Uterus (tissue), 4 donors: ENCODE data around the gene OR8D2. TPM values are rescaled to one million over a fixed set of nuclear protein-coding genes. Genes with fewer than 3 reads are reported as not detected.

Experiments used
- DNase-seq, 2 donors: peaks; one replicate each; pipeline ENCODE4 v3.0.0-alpha.2; 2019 to 2020
- H3K27ac ChIP-seq, 2 donors: fragments of 200-600 bp; sonication (generic); 1 replicate in 1 of 2; 2 replicates in 1 of 2; pipeline ENCODE4 v1.5.1; 2016 to 2018
- H3K27me3 ChIP-seq, 2 donors: fragments of 200-600 bp; sonication (generic); one replicate each; pipeline ENCODE4 v1.5.1; 2018 to 2019; ENCODE audit warnings: control low read depth in 1 of 2
- H3K36me3 ChIP-seq, 2 donors: fragments of 200-600 bp; sonication (generic); one replicate each; pipeline ENCODE4 v1.5.1; 2019; ENCODE audit warnings: control low read depth in 1 of 2
- H3K4me1 ChIP-seq, 2 donors: fragments of 200-600 bp; sonication (generic); one replicate each; pipeline ENCODE4 v1.5.1; 2018 to 2019; ENCODE audit warnings: control low read depth in 1 of 2
- H3K4me3 ChIP-seq, 2 donors: fragments of 200-600 bp; sonication (generic); 1 replicate in 1 of 2; 2 replicates in 1 of 2; pipeline ENCODE4 v1.5.1; 2018 to 2019; ENCODE audit warnings: mild to moderate bottlenecking in 1 of 2
- H3K9me3 ChIP-seq, 2 donors: fragments of 200-600 bp; sonication (generic); one replicate each; pipeline ENCODE4 v1.5.1; 2019; ENCODE audit warnings: control low read depth in 1 of 2
- POLR2A ChIP-seq, 2 donors: fragments of 450-650 bp; IDR thresholded peaks; one replicate each; pipeline ENCODE4 v1.6.1; 2016; ENCODE audit warnings: antibody characterized with exemption in 2 of 2, mild to moderate bottlenecking in 1 of 2, moderate library complexity in 1 of 2
- intact Hi-C: fragments of 100-400 bp; cut with DNase I; formaldehyde crosslinking; loops from one replicate; pipeline ENCODE4 v1.15.1; 2023; ENCODE audit warnings: low total_unique reads
- total RNA-seq, 4 donors: library from RNA; depleted of rRNA in 3 of 4; stranded (reverse); fragments of >200 nt in 3 of 4; gene quantifications; one replicate each; pipeline versions ENCODE4 v1.1.0 to v1.2.4, GENCODE V29; 2014 to 2023
- TF ChIP-seq, protein P1 (sequence below), 4 experiments: fragments of 200-600 bp in 2 of 4; fragments of 450-650 bp in 2 of 4; sonication (generic) in 2 of 4; IDR thresholded peaks; one replicate each; pipeline ENCODE4 v1.5.1; 2016 to 2019; ENCODE audit warnings: antibody characterized with exemption in 4 of 4, mild to moderate bottlenecking in 2 of 4, moderate library complexity in 1 of 4
- donor health status: DM: yes; HTN: yes; CAD: no.

Gene OR8D2
- total RNA-seq, 4 donors from 2014 or later = not detected

GRCh38 chr11:124339396-124340141 is 19.6 kb upstream of the OR8D2 start:
- TF ChIP-seq POLR2A (IDR thresholded peaks at IDR 0.05) = no peak
- TF ChIP-seq, protein P1, sequence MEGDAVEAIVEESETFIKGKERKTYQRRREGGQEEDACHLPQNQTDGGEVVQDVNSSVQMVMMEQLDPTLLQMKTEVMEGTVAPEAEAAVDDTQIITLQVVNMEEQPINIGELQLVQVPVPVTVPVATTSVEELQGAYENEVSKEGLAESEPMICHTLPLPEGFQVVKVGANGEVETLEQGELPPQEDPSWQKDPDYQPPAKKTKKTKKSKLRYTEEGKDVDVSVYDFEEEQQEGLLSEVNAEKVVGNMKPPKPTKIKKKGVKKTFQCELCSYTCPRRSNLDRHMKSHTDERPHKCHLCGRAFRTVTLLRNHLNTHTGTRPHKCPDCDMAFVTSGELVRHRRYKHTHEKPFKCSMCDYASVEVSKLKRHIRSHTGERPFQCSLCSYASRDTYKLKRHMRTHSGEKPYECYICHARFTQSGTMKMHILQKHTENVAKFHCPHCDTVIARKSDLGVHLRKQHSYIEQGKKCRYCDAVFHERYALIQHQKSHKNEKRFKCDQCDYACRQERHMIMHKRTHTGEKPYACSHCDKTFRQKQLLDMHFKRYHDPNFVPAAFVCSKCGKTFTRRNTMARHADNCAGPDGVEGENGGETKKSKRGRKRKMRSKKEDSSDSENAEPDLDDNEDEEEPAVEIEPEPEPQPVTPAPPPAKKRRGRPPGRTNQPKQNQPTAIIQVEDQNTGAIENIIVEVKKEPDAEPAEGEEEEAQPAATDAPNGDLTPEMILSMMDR (IDR thresholded peaks at IDR 0.05) = no peak

DNA sequence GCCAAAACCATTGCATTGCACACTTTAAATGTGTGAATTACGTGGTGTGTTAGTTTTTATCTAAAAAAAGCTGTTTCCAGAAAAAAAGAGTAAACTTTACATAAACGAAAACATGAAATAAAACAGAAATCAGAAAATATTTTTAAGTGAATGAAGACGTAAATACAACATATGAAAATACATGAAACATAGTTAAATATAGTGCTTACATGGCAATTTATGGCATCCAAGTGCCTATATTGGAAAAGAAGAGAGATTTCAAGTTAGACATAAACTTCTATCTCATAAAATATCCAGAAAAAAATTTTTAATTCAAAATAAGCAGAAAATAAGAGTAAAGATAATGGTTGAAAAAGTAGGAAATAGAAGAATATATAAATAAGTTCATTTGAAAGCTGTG is 11.9 kb upstream of the OR8D2 start:
- no peak for TF ChIP-seq POLR2A (IDR thresholded peaks at IDR 0.05)
- TF ChIP-seq, protein P1 (IDR thresholded peaks at IDR 0.05) = no peak
- intact Hi-C loops = no loop called here
- no peak for DNase-seq
- no peak overlapping the region for H3K27ac ChIP-seq
- no peaks in the 10 kb centered on the region for H3K36me3 ChIP-seq
- no peaks in the 10 kb centered on the region for H3K4me1 ChIP-seq
- H3K27me3 ChIP-seq = peaks cover 0 to 5% of the 10 kb centered on the region in 2 donors
- no peaks in the 10 kb centered on the region for H3K9me3 ChIP-seq
- no peak overlapping the region for H3K4me3 ChIP-seq

More at GRCh38 chr11:124339396-124340141, 19.6 kb upstream of the OR8D2 start:
- no peaks in the 10 kb centered on the region for H3K4me1 ChIP-seq
- no peaks in the 10 kb centered on the region for H3K9me3 ChIP-seq
- no peaks in the 10 kb centered on the region for H3K36me3 ChIP-seq
- H3K27ac ChIP-seq = no peak overlapping the region
- intact Hi-C loops = no loop called here
- H3K27me3 ChIP-seq = no peaks in the 10 kb centered on the region
- DNase-seq = no peak
- H3K4me3 ChIP-seq = no peak overlapping the region

DNA sequence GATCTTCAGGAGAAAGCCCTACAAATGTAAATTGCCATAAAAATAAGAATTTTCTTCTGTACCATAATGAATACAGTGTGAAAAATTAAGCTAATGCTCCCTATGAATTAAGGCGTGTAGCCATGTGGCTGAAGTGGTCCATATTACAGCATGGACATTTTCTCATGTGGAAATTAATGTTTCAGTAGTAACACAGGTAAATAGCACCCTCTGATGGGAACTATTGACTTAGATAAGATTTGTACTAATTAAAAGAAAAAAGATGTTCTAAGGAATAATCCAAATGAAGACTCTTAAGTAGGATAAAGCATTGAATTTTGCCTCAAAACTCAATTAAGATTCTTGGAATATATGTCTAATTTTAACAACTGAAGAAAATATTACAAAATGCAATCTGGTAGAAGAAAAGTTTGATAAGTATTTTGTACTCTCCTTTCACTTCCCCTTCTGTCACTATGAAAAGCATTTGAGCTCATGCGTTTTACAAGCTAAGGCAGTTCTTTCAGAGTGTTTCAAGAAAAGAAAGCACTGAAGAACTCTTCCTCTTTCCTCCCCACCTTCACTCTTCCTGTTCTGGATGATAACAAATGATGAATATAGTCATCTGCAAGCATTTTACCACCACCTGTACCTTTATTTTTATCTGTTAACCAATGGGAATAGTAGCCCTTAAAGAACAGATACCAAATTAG is 9.9 kb upstream of the OR8D2 start:
- H3K9me3 ChIP-seq = no peaks in the 10 kb centered on the region
- TF ChIP-seq POLR2A (IDR thresholded peaks at IDR 0.05) = no peak
- TF ChIP-seq, protein P1 (IDR thresholded peaks at IDR 0.05) = no peak
- no peaks in the 10 kb centered on the region for H3K36me3 ChIP-seq
- intact Hi-C loops = no loop called here
- DNase-seq = no peak
- no peak overlapping the region for H3K4me3 ChIP-seq
- no peak overlapping the region for H3K27ac ChIP-seq
- peaks cover 0 to 5% of the 10 kb centered on the region in 2 donors for H3K27me3 ChIP-seq
- H3K4me1 ChIP-seq = no peaks in the 10 kb centered on the region

- DNase-seq = no peak
- H3K4me1 ChIP-seq = no peaks in the 10 kb centered on the region
- no peaks in the 10 kb centered on the region for H3K36me3 ChIP-seq
- TF ChIP-seq, protein P1 (IDR thresholded peaks at IDR 0.05) = no peak
- no peak for TF ChIP-seq POLR2A (IDR thresholded peaks at IDR 0.05)
- H3K27me3 ChIP-seq = peaks cover 0 to 5% of the 10 kb centered on the region in 2 donors
- intact Hi-C loops = no loop called here
- no peak overlapping the region for H3K27ac ChIP-seq
- no peak overlapping the region for H3K4me3 ChIP-seq
- H3K9me3 ChIP-seq = no peaks in the 10 kb centered on the region
These were observed 7.8 kb upstream of the OR8D2 start for GRCh38 chr11:124327775-124328174.

DNA sequence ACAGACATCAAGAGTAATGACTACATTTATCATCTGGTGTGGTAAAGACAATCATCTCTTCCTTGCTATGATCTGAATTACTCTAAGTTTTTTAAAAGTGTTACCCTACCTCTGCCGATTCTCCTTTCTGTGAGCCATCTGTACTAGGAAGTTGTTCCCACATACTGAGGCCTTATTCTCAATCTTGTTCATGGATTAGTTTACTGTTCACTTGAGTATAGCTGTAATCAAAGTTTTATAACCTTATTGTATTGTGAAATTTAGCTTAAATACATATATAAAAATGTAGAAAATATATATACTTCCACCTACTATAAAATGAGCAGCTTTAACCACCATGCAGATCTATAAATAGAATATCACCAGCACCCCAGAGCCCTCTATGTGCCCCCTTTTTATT is 2.4 kb upstream of the OR8D2 start:
- Histone ChIP-seq H3K36me3 (no peaks in the 10 kb centered on the region), H3K27ac (no peak overlapping the region), H3K27me3 (no peaks in the 10 kb centered on the region), H3K4me3 (no peak overlapping the region), H3K4me1 (no peaks in the 10 kb centered on the region), H3K9me3 (no peaks in the 10 kb centered on the region)
- no peak for DNase-seq
- TF ChIP-seq, protein P1 (IDR thresholded peaks at IDR 0.05) = no peak
- TF ChIP-seq POLR2A (IDR thresholded peaks at IDR 0.05) = no peak
- intact Hi-C loops = no loop called here
